ENCODE measurements around the gene HECTD1.
"Not testable (repeated sequence)": the region's sequence is repeated elsewhere in the genome, so short reads cannot be mapped to it uniquely, and the experiment has no call there.

DNA sequence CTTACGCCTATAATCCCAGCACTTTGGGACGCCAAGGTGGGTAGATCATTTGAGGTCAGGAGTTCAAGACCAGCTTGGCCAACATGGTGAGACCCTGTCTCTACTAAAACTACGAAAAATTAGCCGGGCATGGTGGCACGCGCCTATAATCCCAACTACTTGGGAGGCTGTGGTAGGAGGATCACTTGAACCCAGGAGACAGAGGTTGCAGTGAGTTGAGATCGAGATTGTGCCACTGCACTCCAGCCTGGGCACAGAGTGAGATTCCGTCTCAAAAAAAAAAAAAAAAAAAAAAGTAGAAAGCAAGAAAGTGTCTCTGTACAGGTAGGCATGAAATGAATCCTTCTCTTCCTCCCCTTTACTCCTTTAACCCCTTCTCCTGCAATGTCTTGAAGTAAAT lies 111.8 kb downstream of the HECTD1 start:
- TF ChIP-seq, protein P1, sequence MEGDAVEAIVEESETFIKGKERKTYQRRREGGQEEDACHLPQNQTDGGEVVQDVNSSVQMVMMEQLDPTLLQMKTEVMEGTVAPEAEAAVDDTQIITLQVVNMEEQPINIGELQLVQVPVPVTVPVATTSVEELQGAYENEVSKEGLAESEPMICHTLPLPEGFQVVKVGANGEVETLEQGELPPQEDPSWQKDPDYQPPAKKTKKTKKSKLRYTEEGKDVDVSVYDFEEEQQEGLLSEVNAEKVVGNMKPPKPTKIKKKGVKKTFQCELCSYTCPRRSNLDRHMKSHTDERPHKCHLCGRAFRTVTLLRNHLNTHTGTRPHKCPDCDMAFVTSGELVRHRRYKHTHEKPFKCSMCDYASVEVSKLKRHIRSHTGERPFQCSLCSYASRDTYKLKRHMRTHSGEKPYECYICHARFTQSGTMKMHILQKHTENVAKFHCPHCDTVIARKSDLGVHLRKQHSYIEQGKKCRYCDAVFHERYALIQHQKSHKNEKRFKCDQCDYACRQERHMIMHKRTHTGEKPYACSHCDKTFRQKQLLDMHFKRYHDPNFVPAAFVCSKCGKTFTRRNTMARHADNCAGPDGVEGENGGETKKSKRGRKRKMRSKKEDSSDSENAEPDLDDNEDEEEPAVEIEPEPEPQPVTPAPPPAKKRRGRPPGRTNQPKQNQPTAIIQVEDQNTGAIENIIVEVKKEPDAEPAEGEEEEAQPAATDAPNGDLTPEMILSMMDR (IDR thresholded peaks at IDR 0.05): not testable (repeated sequence)
- not testable (repeated sequence) for TF ChIP-seq TCF7L2 (IDR thresholded peaks at IDR 0.05; ENCODE audit: low read depth, low read length)

All from Panc1 (cell line).